GM23338 (cell line): Measurements from ENCODE around the gene CLEC7A. TPM values are rescaled to one million over a fixed set of nuclear protein-coding genes. Genes with fewer than 3 reads are reported as not detected.

Experiments used
- ATAC-seq: fragments of 200-7000 bp; cut with Tn5 transposase; 3 replicates; pipeline ENCODE4 v1.9.1; 2020
- DNase-seq: peaks from one replicate; pipeline ENCODE4 v3.0.0-alpha.2; 2015; ENCODE audit warnings: low spot score
- H2AFZ ChIP-seq: fragments of 200-600 bp; sonication (generic); 2 replicates; pipeline ENCODE4 v1.8.0; 2016; ENCODE audit warnings: antibody characterized with exemption, mild to moderate bottlenecking, moderate library complexity
- H3F3A ChIP-seq: fragments of 200-600 bp; sonication (generic); replicated peaks from 2 replicates; pipeline ENCODE4 v1.8.0; 2017; ENCODE audit warnings: antibody characterized with exemption, mixed run types, low read depth
- H3K27ac ChIP-seq: fragments of 200-600 bp; sonication (generic); 2 replicates; pipeline ENCODE4 v1.6.1; 2016; ENCODE audit warnings: low read depth
- H3K27me3 ChIP-seq: fragments of 200-600 bp; sonication (generic); 2 replicates; pipeline ENCODE4 v1.8.0; 2016; ENCODE audit warnings: mild to moderate bottlenecking, mixed run types, moderate library complexity; ENCODE audit not compliant: insufficient read depth
- H3K36me3 ChIP-seq: fragments of 200-600 bp; sonication (generic); 2 replicates; pipeline ENCODE4 v1.8.0; 2016; ENCODE audit warnings: mild to moderate bottlenecking; ENCODE audit not compliant: insufficient read depth
- H3K4me1 ChIP-seq: fragments of 200-600 bp; sonication (generic); 2 replicates; pipeline ENCODE4 v1.8.0; 2016; ENCODE audit warnings: mild to moderate bottlenecking, moderate library complexity; ENCODE audit not compliant: insufficient read depth
- H3K4me2 ChIP-seq: fragments of 200-600 bp; sonication (generic); 2 replicates; pipeline ENCODE4 v1.7.1; 2017; ENCODE audit warnings: mixed run types
- H3K4me3 ChIP-seq: fragments of 200-600 bp; sonication (generic); 2 replicates; pipeline ENCODE4 v1.6.1; 2016; ENCODE audit warnings: mixed run types
- H3K79me2 ChIP-seq: fragments of 200-600 bp; sonication (generic); replicated peaks from 2 replicates; pipeline ENCODE4 v1.8.0; 2017; ENCODE audit warnings: mild to moderate bottlenecking; ENCODE audit not compliant: insufficient read depth
- H3K9me2 ChIP-seq: fragments of 200-600 bp; sonication (generic); 2 replicates; pipeline ENCODE4 v1.8.0; 2017; ENCODE audit not compliant: insufficient read depth
- H4K20me1 ChIP-seq: fragments of 200-600 bp; sonication (generic); replicated peaks from 2 replicates; pipeline ENCODE4 v1.8.0; 2017; ENCODE audit warnings: mild to moderate bottlenecking; ENCODE audit not compliant: insufficient read depth
- H3K27ac Mint-ChIP-seq: 2 replicates; pipeline ENCODE4 v1.8.0; 2020; ENCODE audit warnings: inconsistent platforms, mild to moderate bottlenecking, moderate library complexity, mixed read lengths
- H3K27me3 Mint-ChIP-seq: 3 replicates; pipeline ENCODE4 v1.8.0; 2022; ENCODE audit warnings: low read depth, mild to moderate bottlenecking, moderate library complexity, mixed read lengths, inconsistent platforms; ENCODE audit not compliant: insufficient read depth, poor library complexity
- H3K36me3 Mint-ChIP-seq: 3 replicates; pipeline ENCODE4 v1.8.0; 2021; ENCODE audit warnings: low read depth, mild to moderate bottlenecking, inconsistent platforms, moderate library complexity, mixed read lengths
- H3K4me1 Mint-ChIP-seq: 3 replicates; pipeline ENCODE4 v1.8.0; 2020; ENCODE audit warnings: mild to moderate bottlenecking, inconsistent platforms, mixed read lengths
- H3K4me3 Mint-ChIP-seq: 3 replicates; pipeline ENCODE4 v1.8.0; 2021; ENCODE audit warnings: moderate library complexity, mild to moderate bottlenecking, inconsistent platforms, mixed read lengths
- H3K9me3 Mint-ChIP-seq: 3 replicates; pipeline ENCODE4 v1.8.0; 2020; ENCODE audit warnings: moderate library complexity, mild to moderate bottlenecking, inconsistent platforms, mixed read lengths
- CREB1 ChIP-seq: fragments of 250-450 bp; sonication (Bioruptor Pico); IDR thresholded peaks from 2 replicates; pipeline ENCODE4 v1.5.0; 2020; ENCODE audit warnings: low read depth, mild to moderate bottlenecking, moderate library complexity
- EZH2phosphoT487 ChIP-seq: fragments of 200-600 bp; sonication (generic); IDR thresholded peaks from one replicate; pipeline ENCODE4 v1.8.1; 2018; ENCODE audit warnings: antibody characterized with exemption; ENCODE audit not compliant: unreplicated experiment
- JUNB ChIP-seq: IDR thresholded peaks from one replicate; pipeline ENCODE4 v1.6.1; 2016; ENCODE audit warnings: antibody characterized with exemption; ENCODE audit not compliant: unreplicated experiment
- NANOG ChIP-seq: IDR thresholded peaks from 2 replicates; pipeline ENCODE4 v1.6.1; 2016; ENCODE audit warnings: antibody characterized with exemption, borderline replicate concordance
- STAT1 ChIP-seq: IDR thresholded peaks from one replicate; pipeline ENCODE4 v1.6.1; 2016; ENCODE audit warnings: antibody characterized with exemption; ENCODE audit not compliant: unreplicated experiment
- ZNF114 ChIP-seq: fragments of 250-450 bp; sonication (Bioruptor Pico); IDR thresholded peaks from 2 replicates; pipeline ENCODE4 v1.5.0; 2020; ENCODE audit warnings: mild to moderate bottlenecking, moderate library complexity
- ZNF331 ChIP-seq: fragments of 250-450 bp; sonication (Bioruptor Pico); IDR thresholded peaks from 2 replicates; pipeline ENCODE4 v1.5.0; 2020; ENCODE audit warnings: low read depth, mild to moderate bottlenecking, moderate library complexity
- polyA plus RNA-seq: library from polyadenylated mRNA; unstranded; fragments of >200 nt; fragmentation: Nextera tagmentation; extraction: Ambion mirVana; gene quantifications from 2 replicates; pipeline ENCODE4 v1.2.1, GENCODE V29; 2016
- total RNA-seq: library from RNA; depleted of rRNA; stranded (reverse); fragments of >200 nt; shearing (Covaris generic); gene quantifications from 2 replicates; pipeline ENCODE4 v1.2.3, GENCODE V29; 2014
- TF ChIP-seq, protein P1 (sequence below): IDR thresholded peaks from 2 replicates; pipeline ENCODE4 v1.6.1; 2016; ENCODE audit warnings: antibody characterized with exemption
- TF ChIP-seq, protein P2 (sequence below): fragments of 250-450 bp; sonication (Bioruptor Pico); IDR thresholded peaks from 2 replicates; pipeline ENCODE4 v1.5.0; 2020; ENCODE audit warnings: mild to moderate bottlenecking, moderate library complexity
- TF ChIP-seq, protein P3 (sequence below): IDR thresholded peaks from one replicate; pipeline ENCODE4 v1.6.1; 2018; ENCODE audit warnings: antibody characterized with exemption; ENCODE audit not compliant: unreplicated experiment

CLEC7A gene
- total and polyA plus RNA-seq, 2 experiments from 2014 or later, result 0.39 TPM; not detected in 1

DNA sequence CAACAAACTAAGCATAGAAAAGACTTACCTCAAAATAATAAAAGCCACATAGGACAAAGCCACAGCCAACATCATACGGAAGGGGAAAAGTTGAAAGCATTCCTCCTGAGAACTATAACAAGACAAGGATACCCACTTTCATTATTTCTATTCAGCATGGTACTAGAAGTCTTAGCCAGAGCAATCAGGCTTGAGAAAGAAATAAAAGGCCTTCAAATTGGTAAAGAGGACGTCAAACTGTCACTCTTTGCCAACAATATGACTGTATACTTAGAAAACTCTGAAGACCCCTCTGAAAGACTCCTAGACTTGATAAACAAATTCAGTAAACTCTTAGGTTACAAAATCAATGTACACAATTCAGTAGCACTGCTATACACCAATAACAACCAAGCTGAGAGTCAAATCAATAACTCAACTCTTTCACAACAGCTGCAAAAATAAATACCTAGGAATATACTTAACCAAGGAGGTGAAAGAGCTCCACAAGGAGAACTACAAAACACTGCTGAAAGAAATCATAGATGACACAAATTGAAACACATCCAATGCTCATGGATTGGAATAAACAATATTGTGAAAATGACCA lies 19.6 kb downstream of the CLEC7A start (continued):
- TF ChIP-seq STAT1, result no peak
- no peak for TF ChIP-seq ZNF114 (CRISPR knock-in tag)
- TF ChIP-seq, protein P1, sequence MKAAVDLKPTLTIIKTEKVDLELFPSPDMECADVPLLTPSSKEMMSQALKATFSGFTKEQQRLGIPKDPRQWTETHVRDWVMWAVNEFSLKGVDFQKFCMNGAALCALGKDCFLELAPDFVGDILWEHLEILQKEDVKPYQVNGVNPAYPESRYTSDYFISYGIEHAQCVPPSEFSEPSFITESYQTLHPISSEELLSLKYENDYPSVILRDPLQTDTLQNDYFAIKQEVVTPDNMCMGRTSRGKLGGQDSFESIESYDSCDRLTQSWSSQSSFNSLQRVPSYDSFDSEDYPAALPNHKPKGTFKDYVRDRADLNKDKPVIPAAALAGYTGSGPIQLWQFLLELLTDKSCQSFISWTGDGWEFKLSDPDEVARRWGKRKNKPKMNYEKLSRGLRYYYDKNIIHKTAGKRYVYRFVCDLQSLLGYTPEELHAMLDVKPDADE, result no peak
- TF ChIP-seq EZH2phosphoT487, result no peak
- TF ChIP-seq ZNF331 (CRISPR knock-in tag), result no peak
- no peak for TF ChIP-seq NANOG
- TF ChIP-seq CREB1 (CRISPR knock-in tag), result no peak

DNA sequence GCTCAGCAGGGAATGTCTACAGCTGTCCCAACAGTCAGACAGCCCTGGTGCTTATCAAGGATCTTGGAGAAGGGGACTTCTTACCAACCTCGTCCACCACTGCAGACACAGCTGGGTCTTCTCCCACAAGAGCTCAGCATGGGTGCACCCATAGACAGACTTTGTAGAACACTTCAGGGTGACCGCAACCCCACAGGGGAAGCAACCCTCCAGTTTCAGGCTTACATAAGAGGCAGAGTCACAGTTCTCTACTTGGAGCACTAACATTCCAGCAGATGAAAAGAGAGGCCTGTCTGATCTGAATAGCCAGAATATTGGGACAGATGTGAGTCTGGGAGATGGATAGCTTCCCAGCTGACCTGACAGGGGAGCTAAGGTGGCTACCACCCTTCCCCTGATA lies 27.7 kb downstream of the CLEC7A start:
- H3K9me3 Mint-ChIP-seq, result peaks cover 2% of the 10 kb centered on the region; the same call in 1 of the 3 replicates
- H3K79me2 ChIP-seq, result no peaks in the 10 kb centered on the region
- no peaks in the 10 kb centered on the region for H3K9me2 ChIP-seq
- H3K4me1 ChIP-seq, result 0 out of 2 replicates have a peak, but pooled peaks cover 4% of the 10 kb centered on the region
- H3K4me1 Mint-ChIP-seq, result peaks cover 11% of the 10 kb centered on the region; the same call in 2 of the 3 replicates
- H3K27ac ChIP-seq, result no peak overlapping the region
- H4K20me1 ChIP-seq, result no peaks in the 10 kb centered on the region
- no peak for DNase-seq
- no peak overlapping the region; the same call in 1 of the 2 replicates for H3K27ac Mint-ChIP-seq
- no peak overlapping the region for H3K4me2 ChIP-seq
- no peak overlapping the region for H2AFZ ChIP-seq
- H3K27me3 Mint-ChIP-seq, result no peaks in the 10 kb centered on the region
- no peaks in the 10 kb centered on the region for H3K27me3 ChIP-seq
- no peak overlapping the region for H3K4me3 Mint-ChIP-seq
- no peaks in the 10 kb centered on the region for H3K36me3 ChIP-seq
- no peak for ATAC-seq
- no peaks in the 10 kb centered on the region for H3K36me3 Mint-ChIP-seq
- no peaks in the 10 kb centered on the region for H3F3A ChIP-seq
- H3K4me3 ChIP-seq, result no peak overlapping the region
- TF ChIP-seq, protein P1, result no peak
- TF ChIP-seq, protein P2, sequence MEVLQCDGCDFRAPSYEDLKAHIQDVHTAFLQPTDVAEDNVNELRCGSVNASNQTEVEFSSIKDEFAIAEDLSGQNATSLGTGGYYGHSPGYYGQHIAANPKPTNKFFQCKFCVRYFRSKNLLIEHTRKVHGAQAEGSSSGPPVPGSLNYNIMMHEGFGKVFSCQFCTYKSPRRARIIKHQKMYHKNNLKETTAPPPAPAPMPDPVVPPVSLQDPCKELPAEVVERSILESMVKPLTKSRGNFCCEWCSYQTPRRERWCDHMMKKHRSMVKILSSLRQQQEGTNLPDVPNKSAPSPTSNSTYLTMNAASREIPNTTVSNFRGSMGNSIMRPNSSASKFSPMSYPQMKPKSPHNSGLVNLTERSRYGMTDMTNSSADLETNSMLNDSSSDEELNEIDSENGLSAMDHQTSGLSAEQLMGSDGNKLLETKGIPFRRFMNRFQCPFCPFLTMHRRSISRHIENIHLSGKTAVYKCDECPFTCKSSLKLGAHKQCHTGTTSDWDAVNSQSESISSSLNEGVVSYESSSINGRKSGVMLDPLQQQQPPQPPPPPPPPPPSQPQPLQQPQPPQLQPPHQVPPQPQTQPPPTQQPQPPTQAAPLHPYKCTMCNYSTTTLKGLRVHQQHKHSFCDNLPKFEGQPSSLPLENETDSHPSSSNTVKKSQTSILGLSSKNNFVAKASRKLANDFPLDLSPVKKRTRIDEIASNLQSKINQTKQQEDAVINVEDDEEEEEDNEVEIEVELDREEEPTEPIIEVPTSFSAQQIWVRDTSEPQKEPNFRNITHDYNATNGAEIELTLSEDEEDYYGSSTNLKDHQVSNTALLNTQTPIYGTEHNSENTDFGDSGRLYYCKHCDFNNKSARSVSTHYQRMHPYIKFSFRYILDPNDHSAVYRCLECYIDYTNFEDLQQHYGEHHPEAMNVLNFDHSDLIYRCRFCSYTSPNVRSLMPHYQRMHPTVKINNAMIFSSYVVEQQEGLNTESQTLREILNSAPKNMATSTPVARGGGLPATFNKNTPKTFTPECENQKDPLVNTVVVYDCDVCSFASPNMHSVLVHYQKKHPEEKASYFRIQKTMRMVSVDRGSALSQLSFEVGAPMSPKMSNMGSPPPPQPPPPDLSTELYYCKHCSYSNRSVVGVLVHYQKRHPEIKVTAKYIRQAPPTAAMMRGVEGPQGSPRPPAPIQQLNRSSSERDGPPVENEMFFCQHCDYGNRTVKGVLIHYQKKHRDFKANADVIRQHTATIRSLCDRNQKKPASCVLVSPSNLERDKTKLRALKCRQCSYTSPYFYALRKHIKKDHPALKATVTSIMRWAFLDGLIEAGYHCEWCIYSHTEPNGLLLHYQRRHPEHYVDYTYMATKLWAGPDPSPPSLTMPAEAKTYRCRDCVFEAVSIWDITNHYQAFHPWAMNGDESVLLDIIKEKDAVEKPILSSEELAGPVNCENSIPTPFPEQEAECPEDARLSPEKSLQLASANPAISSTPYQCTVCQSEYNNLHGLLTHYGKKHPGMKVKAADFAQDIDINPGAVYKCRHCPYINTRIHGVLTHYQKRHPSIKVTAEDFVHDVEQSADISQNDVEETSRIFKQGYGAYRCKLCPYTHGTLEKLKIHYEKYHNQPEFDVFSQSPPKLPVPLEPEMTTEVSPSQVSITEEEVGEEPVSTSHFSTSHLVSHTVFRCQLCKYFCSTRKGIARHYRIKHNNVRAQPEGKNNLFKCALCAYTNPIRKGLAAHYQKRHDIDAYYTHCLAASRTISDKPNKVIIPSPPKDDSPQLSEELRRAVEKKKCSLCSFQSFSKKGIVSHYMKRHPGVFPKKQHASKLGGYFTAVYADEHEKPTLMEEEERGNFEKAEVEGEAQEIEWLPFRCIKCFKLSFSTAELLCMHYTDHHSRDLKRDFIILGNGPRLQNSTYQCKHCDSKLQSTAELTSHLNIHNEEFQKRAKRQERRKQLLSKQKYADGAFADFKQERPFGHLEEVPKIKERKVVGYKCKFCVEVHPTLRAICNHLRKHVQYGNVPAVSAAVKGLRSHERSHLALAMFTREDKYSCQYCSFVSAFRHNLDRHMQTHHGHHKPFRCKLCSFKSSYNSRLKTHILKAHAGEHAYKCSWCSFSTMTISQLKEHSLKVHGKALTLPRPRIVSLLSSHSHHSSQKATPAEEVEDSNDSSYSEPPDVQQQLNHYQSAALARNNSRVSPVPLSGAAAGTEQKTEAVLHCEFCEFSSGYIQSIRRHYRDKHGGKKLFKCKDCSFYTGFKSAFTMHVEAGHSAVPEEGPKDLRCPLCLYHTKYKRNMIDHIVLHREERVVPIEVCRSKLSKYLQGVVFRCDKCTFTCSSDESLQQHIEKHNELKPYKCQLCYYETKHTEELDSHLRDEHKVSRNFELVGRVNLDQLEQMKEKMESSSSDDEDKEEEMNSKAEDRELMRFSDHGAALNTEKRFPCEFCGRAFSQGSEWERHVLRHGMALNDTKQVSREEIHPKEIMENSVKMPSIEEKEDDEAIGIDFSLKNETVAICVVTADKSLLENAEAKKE, result no peak
- TF ChIP-seq, protein P3, sequence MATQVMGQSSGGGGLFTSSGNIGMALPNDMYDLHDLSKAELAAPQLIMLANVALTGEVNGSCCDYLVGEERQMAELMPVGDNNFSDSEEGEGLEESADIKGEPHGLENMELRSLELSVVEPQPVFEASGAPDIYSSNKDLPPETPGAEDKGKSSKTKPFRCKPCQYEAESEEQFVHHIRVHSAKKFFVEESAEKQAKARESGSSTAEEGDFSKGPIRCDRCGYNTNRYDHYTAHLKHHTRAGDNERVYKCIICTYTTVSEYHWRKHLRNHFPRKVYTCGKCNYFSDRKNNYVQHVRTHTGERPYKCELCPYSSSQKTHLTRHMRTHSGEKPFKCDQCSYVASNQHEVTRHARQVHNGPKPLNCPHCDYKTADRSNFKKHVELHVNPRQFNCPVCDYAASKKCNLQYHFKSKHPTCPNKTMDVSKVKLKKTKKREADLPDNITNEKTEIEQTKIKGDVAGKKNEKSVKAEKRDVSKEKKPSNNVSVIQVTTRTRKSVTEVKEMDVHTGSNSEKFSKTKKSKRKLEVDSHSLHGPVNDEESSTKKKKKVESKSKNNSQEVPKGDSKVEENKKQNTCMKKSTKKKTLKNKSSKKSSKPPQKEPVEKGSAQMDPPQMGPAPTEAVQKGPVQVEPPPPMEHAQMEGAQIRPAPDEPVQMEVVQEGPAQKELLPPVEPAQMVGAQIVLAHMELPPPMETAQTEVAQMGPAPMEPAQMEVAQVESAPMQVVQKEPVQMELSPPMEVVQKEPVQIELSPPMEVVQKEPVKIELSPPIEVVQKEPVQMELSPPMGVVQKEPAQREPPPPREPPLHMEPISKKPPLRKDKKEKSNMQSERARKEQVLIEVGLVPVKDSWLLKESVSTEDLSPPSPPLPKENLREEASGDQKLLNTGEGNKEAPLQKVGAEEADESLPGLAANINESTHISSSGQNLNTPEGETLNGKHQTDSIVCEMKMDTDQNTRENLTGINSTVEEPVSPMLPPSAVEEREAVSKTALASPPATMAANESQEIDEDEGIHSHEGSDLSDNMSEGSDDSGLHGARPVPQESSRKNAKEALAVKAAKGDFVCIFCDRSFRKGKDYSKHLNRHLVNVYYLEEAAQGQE, result no peak
- no peak for TF ChIP-seq STAT1
- no peak for TF ChIP-seq JUNB
- TF ChIP-seq NANOG, result no peak
